ENCODE results near the gene ANKRD33B. TPM values are rescaled to one million over a fixed set of nuclear protein-coding genes. Genes with fewer than 3 reads are reported as not detected.

The ANKRD33B gene
- total and polyA plus RNA-seq, 9 of the 15 experiments (the other 6 are each of a cell fraction or from before 2014, with no cell fraction given): 0.10 to 1.7 (median 0.40) TPM

DNA sequence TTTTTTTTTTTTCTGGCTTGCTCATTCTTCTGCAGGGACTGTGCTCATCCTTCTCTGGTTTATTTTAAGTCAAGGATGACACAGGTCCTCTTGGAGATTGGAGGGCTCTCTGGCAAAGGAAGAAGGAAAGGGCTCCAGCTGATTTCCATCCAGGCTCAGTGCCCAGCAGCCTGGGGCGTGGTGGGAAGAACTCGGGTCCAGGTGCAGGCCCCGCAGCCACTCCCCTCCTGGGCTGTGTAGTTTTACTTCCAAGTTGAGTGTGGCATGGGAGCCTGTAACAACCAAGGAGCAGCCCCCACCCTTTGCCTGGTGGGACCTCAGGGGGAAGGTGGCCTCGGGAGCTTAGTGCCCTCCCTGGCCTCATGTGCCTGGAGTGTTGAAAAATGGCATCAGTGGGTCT lies 58.9 kb downstream of the ANKRD33B start:
- peaks cover 3% of the 10 kb centered on the region for H3K9me1 ChIP-seq (ENCODE audit: control insufficient read depth, insufficient read depth, low read length)
- H3K4me2 ChIP-seq (ENCODE audit: insufficient read depth, low read length): no peak overlapping the region
- no peak overlapping the region for H2AFZ ChIP-seq (ENCODE audit: low read depth, low read length)
- no peak overlapping the region for H3K4me3 ChIP-seq
- H4K20me1 ChIP-seq (replicated peaks; ENCODE audit: control insufficient read depth, insufficient read depth, low read length): peaks cover 6% of the 10 kb centered on the region
- H3K36me3 ChIP-seq (ENCODE audit: control insufficient read depth, insufficient read depth, low read length): no peaks in the 10 kb centered on the region
- H3K4me1 ChIP-seq (replicated peaks in 1 of 2; ENCODE audit: control insufficient read depth in 2 of 2, insufficient read depth in 2 of 2, low read length in 2 of 2): peaks cover 3 to 18% of the 10 kb centered on the region in 2 experiments; a peak in 3 of 5 replicates
- DNase-seq (ENCODE audit: extremely low read depth in 1 of 4, low spot score in 3 of 4) (no peak), FAIRE-seq (no peak), ATAC-seq (no peak)
- H3K79me2 ChIP-seq (ENCODE audit: control insufficient read depth, insufficient read depth, low read length): no peaks in the 10 kb centered on the region
- BruUV-seq (replicated peaks): no TSS peak
- peaks cover 10 to 30% of the 10 kb centered on the region in 2 experiments; a peak in 3 of 5 replicates for H3K27me3 ChIP-seq (ENCODE audit: control insufficient read depth in 2 of 2, insufficient read depth in 2 of 2, low read length in 2 of 2)
- ChIA-PET POLR2A (interaction anchor here (3.4 kb wide), 1 partner anchor 15 kb away, joined by 13 read pairs; no protein-coding TSS in a partner anchor), CTCF (ENCODE audit: low intra/inter-chr PET ratio) (no interaction called here)
- in situ Hi-C loops (cut with MboI) (no loop called here), intact Hi-C loops (cut with micrococcal nuclease) (no loop called here)
- no peak overlapping the region for H3K9ac ChIP-seq (ENCODE audit: insufficient read depth in 1 of 2, low read depth in 2 of 2, low read length in 2 of 2)
- H3K27ac ChIP-seq (ENCODE audit: extremely low read depth, low read depth, low read length): no peak overlapping the region
- WGBS (ENCODE audit: insufficient coverage, low coverage, missing lambda C conversion rate): 52% methylated on average over 4 of the region's 4 CpGs
- H3K9me3 ChIP-seq (replicated peaks; ENCODE audit: control insufficient read depth, insufficient read depth, low read depth, low read length): no peaks in the 10 kb centered on the region
- TF ChIP-seq ZC3H8 (IDR thresholded peaks at IDR 0.05): no peak
- no peak for TF ChIP-seq SOX6 (IDR thresholded peaks at IDR 0.05)
- TF ChIP-seq TCFL5 (CRISPR knock-in tag; conservative IDR thresholded peaks at IDR 0.05): no peak
- TF ChIP-seq, protein P1, sequence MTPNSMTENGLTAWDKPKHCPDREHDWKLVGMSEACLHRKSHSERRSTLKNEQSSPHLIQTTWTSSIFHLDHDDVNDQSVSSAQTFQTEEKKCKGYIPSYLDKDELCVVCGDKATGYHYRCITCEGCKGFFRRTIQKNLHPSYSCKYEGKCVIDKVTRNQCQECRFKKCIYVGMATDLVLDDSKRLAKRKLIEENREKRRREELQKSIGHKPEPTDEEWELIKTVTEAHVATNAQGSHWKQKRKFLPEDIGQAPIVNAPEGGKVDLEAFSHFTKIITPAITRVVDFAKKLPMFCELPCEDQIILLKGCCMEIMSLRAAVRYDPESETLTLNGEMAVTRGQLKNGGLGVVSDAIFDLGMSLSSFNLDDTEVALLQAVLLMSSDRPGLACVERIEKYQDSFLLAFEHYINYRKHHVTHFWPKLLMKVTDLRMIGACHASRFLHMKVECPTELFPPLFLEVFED (CRISPR knock-in tag; conservative IDR thresholded peaks at IDR 0.05): no peak
- TF ChIP-seq BRD9 (IDR thresholded peaks at IDR 0.05; ENCODE audit: low read depth, partially characterized antibody): no peak
- TF ChIP-seq ZNF431 (CRISPR knock-in tag; IDR thresholded peaks at IDR 0.05): no peak
- TF ChIP-seq, protein P2, sequence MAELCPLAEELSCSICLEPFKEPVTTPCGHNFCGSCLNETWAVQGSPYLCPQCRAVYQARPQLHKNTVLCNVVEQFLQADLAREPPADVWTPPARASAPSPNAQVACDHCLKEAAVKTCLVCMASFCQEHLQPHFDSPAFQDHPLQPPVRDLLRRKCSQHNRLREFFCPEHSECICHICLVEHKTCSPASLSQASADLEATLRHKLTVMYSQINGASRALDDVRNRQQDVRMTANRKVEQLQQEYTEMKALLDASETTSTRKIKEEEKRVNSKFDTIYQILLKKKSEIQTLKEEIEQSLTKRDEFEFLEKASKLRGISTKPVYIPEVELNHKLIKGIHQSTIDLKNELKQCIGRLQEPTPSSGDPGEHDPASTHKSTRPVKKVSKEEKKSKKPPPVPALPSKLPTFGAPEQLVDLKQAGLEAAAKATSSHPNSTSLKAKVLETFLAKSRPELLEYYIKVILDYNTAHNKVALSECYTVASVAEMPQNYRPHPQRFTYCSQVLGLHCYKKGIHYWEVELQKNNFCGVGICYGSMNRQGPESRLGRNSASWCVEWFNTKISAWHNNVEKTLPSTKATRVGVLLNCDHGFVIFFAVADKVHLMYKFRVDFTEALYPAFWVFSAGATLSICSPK (IDR thresholded peaks at IDR 0.05; ENCODE audit: borderline replicate concordance): no peak
- TF ChIP-seq, protein P3, sequence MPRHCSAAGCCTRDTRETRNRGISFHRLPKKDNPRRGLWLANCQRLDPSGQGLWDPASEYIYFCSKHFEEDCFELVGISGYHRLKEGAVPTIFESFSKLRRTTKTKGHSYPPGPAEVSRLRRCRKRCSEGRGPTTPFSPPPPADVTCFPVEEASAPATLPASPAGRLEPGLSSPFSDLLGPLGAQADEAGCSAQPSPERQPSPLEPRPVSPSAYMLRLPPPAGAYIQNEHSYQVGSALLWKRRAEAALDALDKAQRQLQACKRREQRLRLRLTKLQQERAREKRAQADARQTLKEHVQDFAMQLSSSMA (CRISPR knock-in tag; IDR thresholded peaks at IDR 0.05): no peak
- no peak for TF ChIP-seq ZNF41 (CRISPR knock-in tag; conservative IDR thresholded peaks at IDR 0.05)
- TF ChIP-seq SIN3B (IDR thresholded peaks at IDR 0.05; ENCODE audit: low read depth): no peak
- TF ChIP-seq, protein P4, sequence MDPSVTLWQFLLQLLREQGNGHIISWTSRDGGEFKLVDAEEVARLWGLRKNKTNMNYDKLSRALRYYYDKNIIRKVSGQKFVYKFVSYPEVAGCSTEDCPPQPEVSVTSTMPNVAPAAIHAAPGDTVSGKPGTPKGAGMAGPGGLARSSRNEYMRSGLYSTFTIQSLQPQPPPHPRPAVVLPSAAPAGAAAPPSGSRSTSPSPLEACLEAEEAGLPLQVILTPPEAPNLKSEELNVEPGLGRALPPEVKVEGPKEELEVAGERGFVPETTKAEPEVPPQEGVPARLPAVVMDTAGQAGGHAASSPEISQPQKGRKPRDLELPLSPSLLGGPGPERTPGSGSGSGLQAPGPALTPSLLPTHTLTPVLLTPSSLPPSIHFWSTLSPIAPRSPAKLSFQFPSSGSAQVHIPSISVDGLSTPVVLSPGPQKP (CRISPR knock-in tag; IDR thresholded peaks at IDR 0.05): no peak
- no peak for TF ChIP-seq MTA2 (IDR thresholded peaks at IDR 0.05; ENCODE audit: low read depth)
- TF ChIP-seq PRPF4 (IDR thresholded peaks at IDR 0.05; ENCODE audit: insufficient read depth, low read depth, low read length, poor library complexity, severe bottlenecking): no peak
- TF ChIP-seq, protein P5, sequence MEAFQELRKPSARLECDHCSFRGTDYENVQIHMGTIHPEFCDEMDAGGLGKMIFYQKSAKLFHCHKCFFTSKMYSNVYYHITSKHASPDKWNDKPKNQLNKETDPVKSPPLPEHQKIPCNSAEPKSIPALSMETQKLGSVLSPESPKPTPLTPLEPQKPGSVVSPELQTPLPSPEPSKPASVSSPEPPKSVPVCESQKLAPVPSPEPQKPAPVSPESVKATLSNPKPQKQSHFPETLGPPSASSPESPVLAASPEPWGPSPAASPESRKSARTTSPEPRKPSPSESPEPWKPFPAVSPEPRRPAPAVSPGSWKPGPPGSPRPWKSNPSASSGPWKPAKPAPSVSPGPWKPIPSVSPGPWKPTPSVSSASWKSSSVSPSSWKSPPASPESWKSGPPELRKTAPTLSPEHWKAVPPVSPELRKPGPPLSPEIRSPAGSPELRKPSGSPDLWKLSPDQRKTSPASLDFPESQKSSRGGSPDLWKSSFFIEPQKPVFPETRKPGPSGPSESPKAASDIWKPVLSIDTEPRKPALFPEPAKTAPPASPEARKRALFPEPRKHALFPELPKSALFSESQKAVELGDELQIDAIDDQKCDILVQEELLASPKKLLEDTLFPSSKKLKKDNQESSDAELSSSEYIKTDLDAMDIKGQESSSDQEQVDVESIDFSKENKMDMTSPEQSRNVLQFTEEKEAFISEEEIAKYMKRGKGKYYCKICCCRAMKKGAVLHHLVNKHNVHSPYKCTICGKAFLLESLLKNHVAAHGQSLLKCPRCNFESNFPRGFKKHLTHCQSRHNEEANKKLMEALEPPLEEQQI (IDR thresholded peaks at IDR 0.05): no peak

Measured in K562 (cell line).